NCI-H1436 (cell line): ENCODE measurements around the gene MIPEP.

Source experiments
- DNase-seq: peaks from one replicate; lab custom pipeline; 2025; lab: John Stamatoyannopoulos, UW

The MIPEP gene

DNA sequence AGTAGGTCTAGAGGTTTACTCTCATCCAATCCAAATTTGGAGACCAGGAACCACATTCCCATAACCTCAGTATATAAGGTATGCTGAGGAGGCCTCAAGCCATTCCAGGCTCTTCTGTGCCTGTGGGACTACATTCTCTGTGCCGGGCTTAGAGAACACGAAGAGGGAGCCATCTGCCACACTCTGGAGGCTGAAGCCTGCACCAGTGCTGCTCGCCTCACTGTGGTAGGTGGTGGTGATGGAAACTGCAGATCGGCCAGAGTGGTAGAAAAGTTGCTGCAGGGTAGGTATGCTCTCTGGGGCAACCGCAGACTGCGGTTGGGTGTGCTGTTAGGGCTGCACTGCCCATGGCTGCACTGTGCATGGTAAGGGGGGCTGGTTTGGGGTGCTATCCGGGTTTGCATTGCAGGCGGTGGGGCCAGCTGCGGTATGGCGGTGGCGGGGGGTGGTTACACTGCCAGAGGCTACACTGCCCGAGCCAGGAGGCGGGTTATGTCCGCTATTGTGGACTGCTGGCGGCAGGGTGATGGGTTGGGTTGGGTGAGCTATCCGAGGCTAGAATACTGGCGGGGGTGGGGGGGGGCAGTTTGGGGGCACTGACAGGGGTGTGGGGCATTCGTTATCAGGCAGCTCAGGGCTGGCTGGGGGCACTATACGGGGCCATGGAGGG is 174.0 kb downstream of the MIPEP start:
- DNase-seq: no peak

GRCh38 chr13:23714672-23715071 is 174.5 kb downstream of the MIPEP start:
- DNase-seq: no peak

DNA sequence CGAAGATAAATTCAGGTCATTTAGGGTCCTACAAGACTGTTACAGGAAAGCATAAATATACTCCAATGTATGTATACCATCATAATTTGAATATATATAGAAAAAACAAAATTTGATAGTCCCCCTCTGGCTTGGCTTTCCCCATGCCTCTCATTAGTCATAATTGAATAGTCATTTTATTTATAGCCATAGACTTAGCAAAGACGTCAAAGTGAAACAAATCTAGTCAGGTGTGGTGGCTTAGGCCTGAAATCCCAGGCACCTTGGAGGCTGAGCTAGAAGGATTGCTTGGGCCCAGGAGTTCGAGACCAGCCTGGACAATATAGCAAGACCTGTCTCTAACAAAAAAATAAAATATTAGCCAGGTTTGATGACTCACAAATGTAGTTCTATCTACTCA is 177.8 kb downstream of the MIPEP start:
- DNase-seq: no peak

DNA sequence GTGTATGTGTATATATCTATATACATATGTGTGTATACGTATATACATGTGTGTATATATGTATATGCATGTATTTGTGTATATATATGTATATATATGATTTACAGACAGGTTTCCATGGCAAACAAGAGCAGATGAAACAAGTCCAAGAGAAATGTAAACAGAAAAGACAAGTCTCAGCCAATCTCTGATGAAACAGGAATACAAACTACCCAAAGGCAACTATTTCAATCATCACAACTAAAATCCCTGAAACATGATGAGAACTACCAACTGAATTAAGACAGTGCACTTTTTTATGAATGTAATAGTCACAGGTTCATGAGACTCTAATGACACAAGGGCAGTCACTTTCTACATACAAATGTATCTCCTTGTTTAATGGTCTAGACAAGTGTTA is 178.8 kb downstream of the MIPEP start:
- no peak for DNase-seq

GRCh38 chr13:23709536-23709935 is 179.7 kb downstream of the MIPEP start:
- DNase-seq: no peak

DNA sequence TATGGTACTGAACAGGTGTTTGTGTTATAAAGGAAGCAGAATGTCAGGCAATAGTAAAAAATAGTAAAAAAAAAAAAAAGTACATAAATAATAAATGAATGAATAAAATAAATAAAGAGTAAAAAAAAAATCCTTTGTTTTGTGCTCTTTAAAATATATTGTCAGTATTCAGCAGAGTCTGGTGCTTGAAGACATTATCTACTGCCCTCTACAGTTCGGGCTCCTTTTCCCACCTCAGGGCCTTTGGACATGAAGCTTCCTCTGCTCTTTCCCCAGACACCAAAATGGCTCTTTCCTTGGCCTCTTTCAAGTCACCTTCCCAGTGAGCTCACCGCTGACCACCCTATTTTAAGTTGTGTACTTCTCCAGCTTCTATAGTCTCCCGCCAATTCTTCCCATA is 181.5 kb downstream of the MIPEP start:
- DNase-seq: no peak

GRCh38 chr13:23705583-23705982 is 183.6 kb downstream of the MIPEP start:
- DNase-seq: no peak

- DNase-seq: no peak
These were observed 185.8 kb downstream of the MIPEP start for GRCh38 chr13:23703246-23703860.

- DNase-seq: no peak
These were observed 187.6 kb downstream of the MIPEP start for GRCh38 chr13:23701636-23702035.

- no peak for DNase-seq
These were observed 188.0 kb downstream of the MIPEP start for GRCh38 chr13:23701186-23701585.

- DNase-seq: no peak
These were observed 189.9 kb downstream of the MIPEP start for GRCh38 chr13:23699271-23699670.

DNA sequence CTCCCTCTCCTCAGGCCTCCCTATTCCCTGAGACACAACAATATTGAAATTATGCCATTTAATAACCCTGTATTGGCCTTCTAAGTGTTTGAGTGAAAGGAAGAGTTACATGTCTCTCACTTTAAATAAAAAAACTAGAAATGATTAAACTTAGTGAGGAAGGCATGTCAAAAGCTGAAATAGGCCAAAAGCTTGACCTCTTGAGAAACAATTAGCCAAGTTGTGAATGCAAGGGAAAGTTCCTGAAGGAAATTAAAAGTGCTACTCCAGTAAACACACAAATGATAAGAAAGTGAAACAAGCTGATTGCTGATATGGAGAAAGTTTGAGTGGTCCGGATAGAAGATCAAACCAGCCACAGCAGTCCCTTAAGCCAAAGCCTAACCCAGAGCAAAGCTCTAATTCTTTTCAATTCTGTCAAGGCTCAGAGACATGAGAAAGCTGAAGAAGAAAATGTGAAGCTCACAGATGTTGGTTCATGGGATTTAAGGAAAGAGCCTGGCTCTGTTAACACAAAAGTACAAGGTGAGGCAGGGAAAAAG is 191.4 kb downstream of the MIPEP start:
- DNase-seq: no peak

DNA sequence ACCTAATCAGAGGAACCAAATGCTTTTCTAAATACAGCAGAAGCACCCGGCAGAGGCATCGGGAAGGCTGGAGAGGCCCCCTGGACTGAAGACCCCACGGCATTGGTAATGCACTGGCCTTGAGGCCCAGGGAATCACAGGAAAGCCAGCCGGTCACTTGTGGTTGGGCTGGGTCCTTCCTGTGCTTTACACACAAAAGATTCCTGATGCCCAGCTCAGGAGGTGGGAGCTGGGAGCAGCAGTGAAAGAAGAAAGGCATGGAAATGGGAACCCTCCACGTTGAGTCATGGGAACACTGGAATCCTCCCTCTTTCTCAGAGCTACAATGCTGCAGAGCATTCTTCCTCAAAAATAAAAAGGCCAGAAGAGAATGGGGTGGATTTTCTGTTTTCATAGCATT is 192.6 kb downstream of the MIPEP start:
- DNase-seq: no peak

DNA sequence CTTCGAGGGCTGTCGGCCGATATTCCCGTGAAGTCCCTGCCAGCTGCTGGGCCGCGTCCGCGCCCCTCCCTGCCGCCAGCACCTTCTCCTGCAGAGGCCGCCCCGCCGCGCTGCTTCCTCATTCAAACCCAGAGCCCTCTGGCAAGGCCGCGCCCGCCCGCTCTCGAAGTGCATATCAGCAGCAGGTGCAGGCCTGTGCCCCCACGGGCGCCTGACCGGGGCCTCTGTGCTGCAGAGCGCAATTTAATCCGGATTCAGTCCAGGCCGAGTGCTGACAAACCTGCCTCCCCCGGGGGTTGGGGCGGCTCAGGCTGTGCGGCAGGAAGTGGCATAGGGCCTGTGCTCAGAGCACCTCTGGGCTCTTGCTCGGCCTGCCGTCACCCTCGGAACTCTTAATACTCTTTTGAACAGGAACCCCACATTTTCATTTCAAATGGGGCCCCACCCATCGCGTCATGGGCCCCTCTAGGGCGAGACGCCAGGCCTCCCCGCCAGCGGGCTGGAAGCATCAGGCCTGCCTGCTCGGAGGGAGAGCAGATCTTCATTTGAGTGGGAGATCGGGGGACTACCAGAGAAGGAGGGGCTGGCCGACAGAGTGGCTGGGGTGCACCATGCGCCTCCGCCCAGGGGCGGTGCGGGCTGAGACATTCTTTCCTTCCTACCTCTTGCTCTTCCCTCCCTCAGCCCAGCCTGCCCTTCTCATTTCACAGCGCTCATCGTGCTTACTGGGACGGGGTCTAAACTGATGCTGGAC is 193.3 kb downstream of the MIPEP start:
- no peak for DNase-seq

- no peak for DNase-seq
These were observed 194.0 kb downstream of the MIPEP start for GRCh38 chr13:23695196-23695595.

DNA sequence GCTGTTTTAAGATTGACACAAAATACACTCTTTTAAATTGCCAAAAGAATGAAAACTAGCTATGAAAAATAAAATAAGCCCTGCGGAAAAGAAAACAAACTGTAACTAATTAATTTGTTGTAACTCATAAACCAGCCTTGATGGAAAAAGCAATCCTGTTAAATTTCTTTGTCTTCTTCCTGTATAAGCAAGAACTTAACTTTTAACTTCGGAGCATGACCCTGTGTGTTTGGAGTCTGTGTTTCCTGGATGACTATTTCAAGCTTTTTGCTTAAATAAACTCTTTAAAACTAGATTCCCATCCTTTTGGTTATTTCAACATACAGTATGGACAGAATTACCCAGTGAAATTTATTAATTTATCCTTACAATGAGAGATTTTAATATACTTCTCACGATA is 196.4 kb downstream of the MIPEP start:
- no peak for DNase-seq

- no peak for DNase-seq
These were observed 198.5 kb downstream of the MIPEP start for GRCh38 chr13:23690668-23691067.

GRCh38 chr13:23688336-23688735 is 200.9 kb downstream of the MIPEP start:
- no peak for DNase-seq

GRCh38 chr13:23687614-23688013 is 201.6 kb downstream of the MIPEP start:
- DNase-seq: no peak

DNA sequence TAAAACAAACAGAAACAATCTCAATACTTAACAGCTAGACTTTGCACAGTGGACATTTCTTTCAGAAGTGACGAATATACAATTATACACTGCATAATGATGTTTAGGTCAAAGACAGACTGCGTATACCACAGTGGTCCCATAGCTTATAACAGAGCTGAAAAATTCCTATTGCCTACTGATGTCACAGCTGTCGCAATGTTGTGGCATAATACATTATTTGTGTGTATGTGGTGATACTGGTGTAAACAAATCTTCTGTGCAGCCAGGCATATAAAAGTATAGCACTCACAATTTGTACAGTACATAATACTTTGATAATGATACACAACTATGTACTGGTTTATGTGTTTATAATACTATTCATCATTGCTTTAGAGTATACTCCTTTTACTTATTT is 202.3 kb downstream of the MIPEP start:
- DNase-seq: no peak

DNA sequence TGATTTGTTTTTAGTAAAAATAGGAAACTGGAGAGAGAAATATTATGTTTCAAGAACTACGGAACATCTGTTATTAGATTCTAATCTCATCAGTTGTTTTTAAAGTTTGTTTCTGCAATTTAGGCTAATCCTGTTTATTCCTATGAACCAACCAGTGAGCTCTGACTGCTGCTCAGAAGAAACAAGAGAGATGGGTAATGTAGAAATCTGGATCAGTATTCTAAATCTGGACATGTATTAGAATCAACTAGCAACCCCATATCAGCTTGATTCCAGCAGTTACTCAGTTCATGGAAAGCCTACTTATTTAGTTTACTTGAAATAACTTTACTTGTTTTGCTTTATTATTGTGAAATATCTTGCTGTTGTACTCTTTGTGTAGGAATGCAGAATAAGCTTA is 203.8 kb downstream of the MIPEP start:
- no peak for DNase-seq

GRCh38 chr13:23684647-23685046 is 204.6 kb downstream of the MIPEP start:
- DNase-seq: no peak

DNA sequence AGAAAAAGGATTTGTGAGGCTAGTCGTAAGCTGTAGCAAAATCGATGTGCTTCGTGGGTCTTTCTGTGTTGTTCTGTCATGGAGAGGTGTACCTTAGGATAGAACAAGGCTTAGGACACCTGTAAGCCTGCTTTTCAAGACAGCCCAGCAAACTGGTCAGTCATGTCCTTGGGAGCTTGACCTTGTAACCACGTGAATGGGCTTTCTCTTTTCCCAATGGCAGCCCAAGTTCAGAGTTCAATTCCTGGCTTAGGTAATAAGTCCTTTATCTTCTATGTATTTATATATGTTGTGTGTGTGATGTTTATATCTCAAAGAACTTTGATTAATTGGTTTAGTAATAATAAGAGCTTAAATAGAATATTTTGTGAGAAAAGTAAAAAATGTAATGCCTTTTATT is 206.1 kb downstream of the MIPEP start:
- DNase-seq: no peak
